Stimulated activated CD8-positive, alpha-beta memory T cell treated with anti-CD3 and anti-CD28 coated beads, Interleukin-7, amount 100 ng/mL, for 24 hours (primary cell): Measurements from ENCODE around the gene ANKRD34A.
A peak's percentile ranks its signal among the peaks of the same experiment; 100 is the strongest.

ENCODE experiments used
- DNase-seq: peaks from one replicate; pipeline ENCODE4 v3.0.0-alpha.2; 2020; ENCODE audit warnings: low read depth

Gene ANKRD34A

GRCh38 chr1:145964328-145965118 is at the start of gene ANKRD34A, which contains the start of gene POLR3GL:
TSS of gene ANKRD34A (minus strand) at chr1:145964575. CDS start at chr1:145961759, 2,816 bp downstream.
TSS of gene POLR3GL (plus strand) at chr1:145964690. CDS start at chr1:145974866, 10,176 bp downstream.
- DNase-seq: peak; percentile 81

- no peak for DNase-seq
These were observed 49.2 kb upstream of the ANKRD34A start for GRCh38 chr1:146013559-146013922.

- no peak for DNase-seq
These were observed 48.6 kb upstream of the ANKRD34A start for GRCh38 chr1:146012703-146013558.

GRCh38 chr1:146010126-146010738 is 45.9 kb upstream of the ANKRD34A start:
- DNase-seq: no peak

GRCh38 chr1:146007489-146008133 is 43.2 kb upstream of the ANKRD34A start:
- DNase-seq: no peak

- no peak for DNase-seq
These were observed 37.3 kb upstream of the ANKRD34A start for GRCh38 chr1:146001709-146002108.

- DNase-seq: no peak
These were observed 35.1 kb upstream of the ANKRD34A start for GRCh38 chr1:145999321-146000024.

GRCh38 chr1:145997718-145998023 is 33.3 kb upstream of the ANKRD34A start:
- DNase-seq: no peak

GRCh38 chr1:145997016-145997717 is 32.8 kb upstream of the ANKRD34A start:
- DNase-seq: no peak

GRCh38 chr1:145996433-145997015 is 32.1 kb upstream of the ANKRD34A start, which contains the start of gene TXNIP:
TSS of gene TXNIP (minus strand) at chr1:145996579. CDS start at chr1:145996266, 313 bp downstream.
- DNase-seq: peak; percentile 96

- no peak for DNase-seq
These were observed 31.6 kb upstream of the ANKRD34A start for GRCh38 chr1:145995964-145996432.

- DNase-seq: no peak
These were observed 30.9 kb upstream of the ANKRD34A start for GRCh38 chr1:145995148-145995881.

- DNase-seq: no peak
These were observed 30.2 kb upstream of the ANKRD34A start for GRCh38 chr1:145994391-145995120.

- no peak for DNase-seq
These were observed 29.4 kb upstream of the ANKRD34A start for GRCh38 chr1:145993618-145994390.

- no peak for DNase-seq
These were observed 28.7 kb upstream of the ANKRD34A start for GRCh38 chr1:145992958-145993617.

GRCh38 chr1:145992502-145992936 is 28.1 kb upstream of the ANKRD34A start:
- DNase-seq: no peak

GRCh38 chr1:145991735-145992412 is 27.5 kb upstream of the ANKRD34A start:
- no peak for DNase-seq
